Measurements from ENCODE around the gene FBXW7. TPM values are rescaled to one million over a fixed set of nuclear protein-coding genes. Genes with fewer than 3 reads are reported as not detected.

The FBXW7 gene
- total RNA-seq, 6 experiments from 2014 or later: 17.4 to 26.1 (median 19.5) TPM

GRCh38 chr4:152380919-152381318 lies 155.0 kb downstream of the FBXW7 start:
- H3K4me3 Mint-ChIP-seq: no peak overlapping the region
- H3K27ac Mint-ChIP-seq: no peak overlapping the region
- no peaks in the 10 kb centered on the region for H3K36me3 Mint-ChIP-seq (ENCODE audit: low read depth)
- DNase-seq: no peak
- TF ChIP-seq CTCF (IDR thresholded peaks at IDR 0.05): no peak
- H3K4me1 Mint-ChIP-seq (ENCODE audit: low read depth): peaks cover 13% of the 10 kb centered on the region
- H3K9me3 Mint-ChIP-seq: no peaks in the 10 kb centered on the region
- H3K27me3 Mint-ChIP-seq (ENCODE audit: insufficient read depth): no peaks in the 10 kb centered on the region

- Mint-ChIP-seq H3K9me3 (no peaks in the 10 kb centered on the region), H3K4me3 (no peak overlapping the region), H3K27ac (no peak overlapping the region), H3K36me3 (ENCODE audit: low read depth) (no peaks in the 10 kb centered on the region), H3K4me1 (ENCODE audit: low read depth) (peaks cover 17% of the 10 kb centered on the region), H3K27me3 (ENCODE audit: insufficient read depth) (no peaks in the 10 kb centered on the region)
- no peak for DNase-seq
- no peak for TF ChIP-seq CTCF (IDR thresholded peaks at IDR 0.05)
Measured at GRCh38 chr4:152380185-152380584, 155.7 kb downstream of the FBXW7 start.

GRCh38 chr4:152374606-152375285 lies 161.1 kb downstream of the FBXW7 start:
- peak; percentile 47 for DNase-seq
- TF ChIP-seq CTCF (IDR thresholded peaks at IDR 0.05): no peak
- Mint-ChIP-seq H3K36me3 (ENCODE audit: low read depth) (no peaks in the 10 kb centered on the region), H3K4me1 (ENCODE audit: low read depth) (peaks cover 31% of the 10 kb centered on the region), H3K27me3 (ENCODE audit: insufficient read depth) (no peaks in the 10 kb centered on the region), H3K27ac (peak overlapping the region; percentile 60), H3K4me3 (no peak overlapping the region), H3K9me3 (no peaks in the 10 kb centered on the region)

GRCh38 chr4:152374153-152374552 lies 161.7 kb downstream of the FBXW7 start:
- no peaks in the 10 kb centered on the region for H3K27me3 Mint-ChIP-seq (ENCODE audit: insufficient read depth)
- peaks cover 37% of the 10 kb centered on the region for H3K4me1 Mint-ChIP-seq (ENCODE audit: low read depth)
- DNase-seq: no peak
- H3K9me3 Mint-ChIP-seq: no peaks in the 10 kb centered on the region
- no peaks in the 10 kb centered on the region for H3K36me3 Mint-ChIP-seq (ENCODE audit: low read depth)
- H3K27ac Mint-ChIP-seq: peak overlapping the region; percentile 60; the same call in 1 of the 2 replicates
- no peak overlapping the region for H3K4me3 Mint-ChIP-seq
- TF ChIP-seq CTCF (IDR thresholded peaks at IDR 0.05): no peak

- H3K9me3 Mint-ChIP-seq: no peaks in the 10 kb centered on the region
- no peaks in the 10 kb centered on the region for H3K36me3 Mint-ChIP-seq (ENCODE audit: low read depth)
- no peak overlapping the region for H3K27ac Mint-ChIP-seq
- TF ChIP-seq CTCF (IDR thresholded peaks at IDR 0.05): no peak
- no peaks in the 10 kb centered on the region; the same call in 1 of the 2 replicates for H3K27me3 Mint-ChIP-seq (ENCODE audit: insufficient read depth)
- H3K4me3 Mint-ChIP-seq: no peak overlapping the region
- DNase-seq: no peak
- H3K4me1 Mint-ChIP-seq (ENCODE audit: low read depth): peaks cover 38% of the 10 kb centered on the region
Measured at GRCh38 chr4:152372444-152372843, 163.4 kb downstream of the FBXW7 start.
